Left kidney (tissue), 2 donors: ENCODE data around the gene ATP1A4. TPM values are rescaled to one million over a fixed set of nuclear protein-coding genes. Genes with fewer than 3 reads are reported as not detected.
"Not testable (repeated sequence)": the region's sequence is repeated elsewhere in the genome, so short reads cannot be mapped to it uniquely, and the experiment has no call there.

ENCODE experiments used
- DNase-seq: peaks from one replicate; pipeline ENCODE4 v3.0.0-alpha.2; 2013
- polyA plus RNA-seq: library from polyadenylated mRNA; unstranded; fragments of 120-200 nt; gene quantifications from one replicate; pipeline ENCODE4 v1.2.1, GENCODE V29; 2013; ENCODE audit not compliant: insufficient read length

The ATP1A4 gene
- polyA plus RNA-seq, 1 donor = 0.15 TPM

- DNase-seq = no peak
These were observed 27.7 kb upstream of the ATP1A4 start for GRCh38 chr1:160123726-160124125.

- no peak for DNase-seq
These were observed 26.5 kb upstream of the ATP1A4 start for GRCh38 chr1:160124705-160125478.

GRCh38 chr1:160125746-160126145 is 25.7 kb upstream of the ATP1A4 start:
- no peak for DNase-seq

- not testable (repeated sequence) for DNase-seq
These were observed 25.1 kb upstream of the ATP1A4 start for GRCh38 chr1:160126342-160126741.

DNA sequence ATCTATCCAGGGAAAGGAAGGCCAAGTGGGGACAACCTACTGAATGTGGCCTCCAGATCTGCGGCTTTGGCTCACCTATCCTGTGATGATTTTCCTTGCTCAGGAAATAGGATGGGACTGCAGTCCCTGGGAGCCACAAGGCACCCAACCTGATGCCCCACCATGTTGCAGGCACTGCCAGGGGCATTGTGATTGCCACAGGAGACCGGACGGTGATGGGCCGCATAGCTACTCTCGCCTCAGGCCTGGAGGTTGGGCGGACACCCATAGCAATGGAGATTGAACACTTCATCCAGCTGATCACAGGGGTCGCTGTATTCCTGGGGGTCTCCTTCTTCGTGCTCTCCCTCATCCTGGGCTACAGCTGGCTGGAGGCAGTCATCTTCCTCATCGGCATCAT is 24.0 kb upstream of the ATP1A4 start:
- no peak for DNase-seq

GRCh38 chr1:160127865-160128523 is 23.4 kb upstream of the ATP1A4 start:
- no peak for DNase-seq

GRCh38 chr1:160128636-160129035 is 22.8 kb upstream of the ATP1A4 start:
- DNase-seq = no peak

DNA sequence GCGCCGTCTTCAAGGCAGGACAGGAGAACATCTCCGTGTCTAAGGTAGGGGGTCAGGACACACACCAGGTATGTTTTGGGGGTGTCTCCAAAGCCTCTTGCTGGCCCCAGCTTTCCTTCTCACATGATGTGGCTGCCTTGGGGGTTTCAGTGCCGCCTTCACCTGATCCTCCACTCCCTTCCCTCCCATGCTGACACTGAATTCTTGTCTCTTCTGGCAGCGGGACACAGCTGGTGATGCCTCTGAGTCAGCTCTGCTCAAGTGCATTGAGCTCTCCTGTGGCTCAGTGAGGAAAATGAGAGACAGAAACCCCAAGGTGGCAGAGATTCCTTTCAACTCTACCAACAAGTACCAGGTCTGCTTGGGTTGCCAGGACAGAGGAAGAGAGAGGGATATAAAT is 22.4 kb upstream of the ATP1A4 start:
- DNase-seq = no peak

- no peak for DNase-seq
These were observed 21.8 kb upstream of the ATP1A4 start for GRCh38 chr1:160129558-160129957.

- no peak for DNase-seq
These were observed 21.4 kb upstream of the ATP1A4 start for GRCh38 chr1:160129966-160130365.

DNA sequence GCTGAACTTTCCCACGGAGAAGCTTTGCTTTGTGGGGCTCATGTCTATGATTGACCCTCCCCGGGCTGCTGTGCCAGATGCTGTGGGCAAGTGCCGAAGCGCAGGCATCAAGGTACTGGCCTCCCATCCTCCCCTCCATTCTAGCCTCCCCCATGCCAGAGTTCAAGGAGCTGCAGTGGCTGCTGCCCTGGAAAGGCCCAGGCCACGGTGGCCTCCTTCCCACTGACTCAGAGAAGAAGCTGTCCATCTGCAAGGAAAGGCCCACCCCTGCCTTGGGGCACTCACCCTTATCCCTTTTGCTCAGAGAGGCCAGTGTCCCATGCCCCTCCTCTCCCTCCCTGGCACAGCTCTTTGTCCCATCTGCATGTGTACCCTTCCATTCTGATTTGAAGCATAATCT is 20.9 kb upstream of the ATP1A4 start:
- DNase-seq = no peak

DNA sequence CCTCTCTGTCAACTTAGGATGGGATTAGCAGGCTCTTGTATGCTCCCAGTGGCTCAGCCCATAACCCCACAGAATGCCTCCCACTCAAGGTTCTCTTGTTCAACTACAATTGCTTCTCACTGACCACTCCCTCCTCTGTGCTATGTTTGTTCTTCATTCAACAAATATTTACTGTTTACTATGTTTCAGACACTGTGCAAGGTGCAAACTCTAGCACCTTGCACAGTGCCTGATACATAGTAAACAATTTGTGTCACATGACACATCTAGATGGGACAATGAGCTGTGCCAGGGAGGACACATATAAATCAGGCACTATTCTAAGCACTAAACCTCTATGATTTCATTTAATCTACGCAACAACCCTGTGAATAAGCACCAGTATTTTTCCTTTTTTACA is 20.5 kb upstream of the ATP1A4 start:
- no peak for DNase-seq

GRCh38 chr1:160131803-160132565 is 19.4 kb upstream of the ATP1A4 start:
- DNase-seq = no peak

DNA sequence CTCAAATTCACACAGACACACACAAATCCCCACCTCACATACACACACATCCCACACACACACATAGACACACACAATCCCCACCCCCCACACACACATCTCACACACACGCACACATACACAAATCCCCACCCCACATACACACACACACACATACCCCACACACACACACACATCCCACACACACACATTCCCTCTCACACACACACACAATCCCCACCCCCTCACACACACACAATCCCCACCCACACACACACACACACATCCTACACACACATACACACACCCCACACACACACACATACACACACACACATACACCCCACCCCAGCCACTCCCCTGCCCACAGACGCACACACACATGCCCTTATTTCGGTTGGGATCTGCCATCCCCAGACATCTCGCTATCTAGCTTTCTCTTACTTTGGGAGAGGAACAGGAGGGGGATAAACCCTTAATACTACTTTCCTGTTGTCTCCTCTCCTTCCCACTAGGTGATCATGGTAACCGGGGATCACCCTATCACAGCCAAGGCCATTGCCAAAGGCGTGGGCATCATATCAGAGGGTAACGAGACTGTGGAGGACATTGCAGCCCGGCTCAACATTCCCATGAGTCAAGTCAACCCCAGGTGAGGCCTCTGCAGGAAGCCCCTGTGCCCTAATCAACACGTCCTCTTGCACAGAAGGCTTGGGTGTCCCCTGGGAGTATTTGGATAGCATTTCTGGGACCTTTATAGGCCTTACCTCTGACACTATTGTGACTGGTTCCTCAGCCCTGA is 17.2 kb upstream of the ATP1A4 start:
- DNase-seq = no peak

DNA sequence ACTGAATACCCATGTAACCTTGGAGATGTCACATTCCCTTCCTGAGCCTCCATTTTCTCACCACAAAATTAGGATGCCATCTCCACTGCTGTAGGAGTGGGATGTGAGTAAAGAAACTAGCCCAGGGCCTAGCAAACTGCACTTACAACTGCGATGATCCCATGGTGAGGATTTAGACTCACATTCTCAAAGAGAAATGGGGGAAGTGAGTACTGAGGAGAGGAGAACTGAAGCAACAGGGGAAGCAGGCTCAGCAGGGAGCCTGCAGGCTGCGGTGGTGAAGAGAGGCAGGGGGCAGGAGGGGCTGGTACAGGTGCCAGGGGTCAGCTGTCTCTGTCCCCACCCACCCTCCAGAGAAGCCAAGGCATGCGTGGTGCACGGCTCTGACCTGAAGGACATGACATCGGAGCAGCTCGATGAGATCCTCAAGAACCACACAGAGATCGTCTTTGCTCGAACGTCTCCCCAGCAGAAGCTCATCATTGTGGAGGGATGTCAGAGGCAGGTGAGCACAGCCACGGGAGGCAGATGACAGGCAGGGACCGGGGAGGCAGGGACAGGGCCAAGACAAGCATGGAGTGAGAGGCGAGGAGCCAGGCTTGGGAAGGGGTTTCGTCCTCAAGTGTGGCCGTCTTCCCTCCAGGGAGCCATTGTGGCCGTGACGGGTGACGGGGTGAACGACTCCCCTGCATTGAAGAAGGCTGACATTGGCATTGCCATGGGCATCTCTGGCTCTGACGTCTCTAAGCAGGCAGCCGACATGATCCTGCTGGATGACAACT is 16.4 kb upstream of the ATP1A4 start:
- DNase-seq = no peak

GRCh38 chr1:160136121-160136925 is 15.1 kb upstream of the ATP1A4 start:
- DNase-seq = no peak

DNA sequence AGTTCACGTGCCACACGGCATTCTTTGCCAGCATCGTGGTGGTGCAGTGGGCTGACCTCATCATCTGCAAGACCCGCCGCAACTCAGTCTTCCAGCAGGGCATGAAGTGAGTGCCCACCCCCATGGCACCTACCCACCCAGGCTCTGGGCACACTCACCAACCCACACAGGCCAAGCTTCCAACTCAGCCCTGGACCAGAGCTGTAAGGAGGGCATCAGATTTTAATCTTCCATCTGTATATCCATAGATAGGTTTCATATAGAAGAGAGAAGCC is 14.5 kb upstream of the ATP1A4 start:
- no peak for DNase-seq

- DNase-seq = no peak
These were observed 14.1 kb upstream of the ATP1A4 start for GRCh38 chr1:160137216-160137862.

GRCh38 chr1:160139840-160140239 is 11.6 kb upstream of the ATP1A4 start:
- no peak for DNase-seq

GRCh38 chr1:160143695-160144094 is 7.7 kb upstream of the ATP1A4 start:
- DNase-seq = no peak
